Glomerular endothelial cell (primary cell): ENCODE measurements around the gene ADARB2. TPM values are rescaled to one million over a fixed set of nuclear protein-coding genes. Genes with fewer than 3 reads are reported as not detected.

Experiments
- DNase-seq: peaks from one replicate; pipeline ENCODE4 v3.0.0-alpha.2; 2011; ENCODE audit warnings: low read depth, low spot score; ENCODE audit errors: extremely low read depth
- total RNA-seq: library from RNA; depleted of rRNA; stranded (reverse); fragments of >200 nt; gene quantifications from 2 replicates; pipeline ENCODE4 v1.2.3, GENCODE V29; 2015

The ADARB2 gene
- total RNA-seq, 1 donor from 2014 or later = 0.23 TPM

DNA sequence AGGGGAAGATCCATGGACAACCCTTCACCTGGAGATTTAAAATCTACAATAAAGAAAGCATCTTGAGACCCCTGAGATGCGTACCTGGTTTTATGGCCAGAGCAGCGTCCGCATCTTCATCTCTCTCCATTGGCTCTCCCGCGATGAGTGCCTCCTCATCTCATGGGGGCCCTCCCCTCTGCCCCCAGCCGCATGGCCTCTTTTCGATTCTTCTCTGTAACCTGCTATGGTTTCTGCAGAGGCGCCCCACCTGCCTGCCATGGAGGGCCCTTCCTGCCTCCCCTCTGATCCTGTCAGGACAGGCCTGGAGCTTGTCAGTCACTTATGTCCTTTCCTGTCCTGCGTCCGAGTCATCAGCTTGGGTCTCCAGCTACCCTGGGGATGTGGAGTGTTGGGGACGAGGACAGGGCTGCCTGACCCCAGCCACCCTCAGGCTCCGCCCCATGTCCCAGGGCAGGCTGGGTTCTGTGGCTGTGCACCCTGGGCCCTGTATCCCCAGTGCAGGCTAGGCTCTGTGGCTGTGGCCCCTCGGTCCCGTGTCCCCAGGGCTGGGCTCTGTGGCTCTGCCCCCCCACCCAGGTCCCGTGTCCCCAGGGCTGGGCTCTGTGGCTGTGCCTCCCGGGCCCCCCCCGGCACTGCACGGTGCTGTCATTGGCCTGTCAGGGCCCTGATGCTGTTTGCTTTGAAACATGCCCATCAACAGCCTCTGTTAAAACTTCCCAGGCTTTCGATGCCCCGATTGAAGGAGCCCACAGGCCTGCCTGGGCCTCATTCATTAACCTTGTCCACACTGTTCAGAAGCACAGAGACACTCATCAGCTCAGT, 581.3 kb downstream of the ADARB2 start:
- DNase-seq = no peak

DNA sequence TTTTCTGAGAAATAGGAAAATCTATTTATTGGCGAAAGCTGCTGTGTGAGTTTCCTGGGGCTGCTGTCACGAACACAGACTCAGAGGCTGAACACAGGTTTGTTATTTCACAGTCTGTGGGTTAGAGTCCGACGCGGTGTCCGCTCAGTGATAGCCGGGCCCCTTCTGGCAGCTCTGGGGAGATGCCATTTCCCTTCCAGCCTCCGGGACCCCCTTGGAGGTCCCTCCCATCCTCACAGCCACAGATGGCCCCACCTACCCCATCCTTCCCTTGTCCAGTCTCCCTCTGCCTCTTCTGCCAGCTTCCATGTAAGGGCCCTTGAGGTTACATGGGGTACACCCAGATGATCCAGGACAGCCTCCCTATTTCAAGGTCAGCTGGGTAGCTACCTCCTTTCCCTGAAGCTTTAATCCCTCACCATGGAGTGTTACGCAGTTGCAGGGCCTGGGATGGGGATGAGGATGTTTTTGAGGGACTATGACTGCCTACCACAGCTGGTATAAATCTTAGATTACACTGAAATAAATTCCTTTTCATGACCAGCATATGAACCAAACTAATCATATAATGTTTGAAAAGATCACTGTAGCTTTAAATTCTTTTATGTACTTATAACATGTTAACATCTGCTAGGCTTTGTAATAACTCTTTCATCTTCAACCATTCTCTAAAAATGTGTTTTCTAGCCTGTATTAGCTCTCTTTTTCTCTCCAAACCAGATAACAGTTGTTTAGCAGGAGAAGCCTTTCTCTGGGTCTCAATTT, 582.6 kb downstream of the ADARB2 start:
- DNase-seq = no peak

DNA sequence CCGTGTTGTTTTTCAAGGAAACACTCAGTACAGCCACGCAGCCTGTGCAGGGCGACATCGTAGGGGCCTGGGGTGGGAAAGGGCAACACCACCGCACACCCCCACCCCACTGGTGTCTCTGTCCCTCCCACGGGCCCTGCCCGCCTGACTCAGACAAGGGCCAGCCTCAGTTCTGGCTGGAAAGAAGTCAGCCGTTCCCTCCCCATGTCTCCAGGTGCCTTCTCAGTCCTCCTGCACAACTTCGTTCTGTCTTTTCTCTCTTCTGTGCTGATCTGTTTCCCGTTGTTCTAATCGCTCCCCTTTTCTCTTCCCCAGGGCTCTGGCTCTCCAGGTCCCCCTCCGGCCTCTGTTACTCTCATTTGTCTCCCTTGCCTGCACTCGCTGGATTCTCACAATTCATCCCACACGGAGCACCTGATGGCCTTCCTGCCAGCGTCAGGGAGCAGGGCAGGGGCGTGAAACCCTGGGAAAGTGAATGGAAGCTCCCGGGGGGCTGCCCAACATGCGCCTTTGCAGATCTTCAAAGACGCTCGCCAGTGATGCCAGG, 583.4 kb downstream of the ADARB2 start:
- no peak for DNase-seq

DNA sequence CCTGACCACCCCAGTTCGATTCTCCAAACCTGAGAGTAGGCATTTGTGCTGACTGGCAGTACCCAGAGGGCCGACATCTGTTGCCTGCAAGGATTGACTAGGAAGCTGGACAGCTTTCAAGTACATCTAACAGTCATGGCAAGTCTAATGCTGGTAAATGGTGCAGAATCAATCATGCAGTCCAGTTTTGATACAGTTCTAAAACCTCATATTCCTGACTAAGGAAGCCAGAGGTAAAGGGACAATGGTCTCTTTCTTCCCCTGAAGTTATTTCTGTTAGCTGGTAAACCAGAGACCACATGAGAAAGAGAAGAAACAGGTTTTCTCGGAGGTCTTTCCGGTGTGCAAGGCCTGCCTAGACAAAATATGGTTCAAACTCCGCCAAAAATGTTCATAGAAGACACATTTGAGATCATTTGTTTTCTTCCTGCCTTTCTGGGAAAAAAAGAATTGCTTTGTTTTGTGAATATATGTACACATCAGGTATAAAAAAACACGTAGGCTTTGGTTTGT, 584.0 kb downstream of the ADARB2 start:
- no peak for DNase-seq

DNA sequence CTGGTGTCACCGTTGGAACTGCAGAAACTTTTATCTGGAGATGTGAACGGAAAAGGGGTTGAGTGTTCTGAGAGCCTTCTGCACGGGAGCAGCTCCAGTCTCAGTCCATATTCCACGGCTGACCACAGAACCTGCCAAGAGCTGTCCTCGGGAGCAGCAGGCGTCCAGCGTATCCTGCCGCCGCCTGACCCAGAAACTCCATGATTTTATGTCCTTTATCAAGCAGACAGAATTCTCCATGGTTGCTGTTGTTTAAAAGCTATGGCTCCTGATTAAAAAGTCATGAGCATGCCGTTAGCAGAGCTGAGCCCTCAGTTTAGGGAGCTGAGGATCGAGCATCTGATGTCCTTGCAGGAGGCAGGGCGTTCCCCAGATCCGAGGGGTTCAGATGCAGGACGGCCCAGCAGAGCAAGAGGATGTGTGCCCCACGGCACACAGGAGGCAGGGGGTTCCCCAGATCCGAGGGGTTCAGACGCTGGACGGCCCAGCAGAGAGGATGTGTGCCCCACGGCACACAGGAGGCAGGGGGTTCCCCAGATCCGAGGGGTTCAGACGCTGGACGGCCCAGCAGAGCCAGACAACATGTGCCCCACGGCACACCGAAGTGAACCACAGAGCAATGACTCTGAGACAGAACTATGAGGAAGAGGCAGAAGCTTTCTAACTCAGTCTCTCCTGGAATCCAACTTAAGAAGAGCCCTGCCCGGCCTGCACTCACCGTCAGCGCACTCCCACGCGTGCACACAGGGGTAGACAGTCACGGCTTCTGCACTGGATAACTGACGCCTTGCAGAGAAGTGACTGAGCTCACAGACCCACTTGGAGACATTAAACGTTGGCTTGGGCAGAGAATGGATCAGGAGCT, 584.7 kb downstream of the ADARB2 start:
- DNase-seq = no peak

DNA sequence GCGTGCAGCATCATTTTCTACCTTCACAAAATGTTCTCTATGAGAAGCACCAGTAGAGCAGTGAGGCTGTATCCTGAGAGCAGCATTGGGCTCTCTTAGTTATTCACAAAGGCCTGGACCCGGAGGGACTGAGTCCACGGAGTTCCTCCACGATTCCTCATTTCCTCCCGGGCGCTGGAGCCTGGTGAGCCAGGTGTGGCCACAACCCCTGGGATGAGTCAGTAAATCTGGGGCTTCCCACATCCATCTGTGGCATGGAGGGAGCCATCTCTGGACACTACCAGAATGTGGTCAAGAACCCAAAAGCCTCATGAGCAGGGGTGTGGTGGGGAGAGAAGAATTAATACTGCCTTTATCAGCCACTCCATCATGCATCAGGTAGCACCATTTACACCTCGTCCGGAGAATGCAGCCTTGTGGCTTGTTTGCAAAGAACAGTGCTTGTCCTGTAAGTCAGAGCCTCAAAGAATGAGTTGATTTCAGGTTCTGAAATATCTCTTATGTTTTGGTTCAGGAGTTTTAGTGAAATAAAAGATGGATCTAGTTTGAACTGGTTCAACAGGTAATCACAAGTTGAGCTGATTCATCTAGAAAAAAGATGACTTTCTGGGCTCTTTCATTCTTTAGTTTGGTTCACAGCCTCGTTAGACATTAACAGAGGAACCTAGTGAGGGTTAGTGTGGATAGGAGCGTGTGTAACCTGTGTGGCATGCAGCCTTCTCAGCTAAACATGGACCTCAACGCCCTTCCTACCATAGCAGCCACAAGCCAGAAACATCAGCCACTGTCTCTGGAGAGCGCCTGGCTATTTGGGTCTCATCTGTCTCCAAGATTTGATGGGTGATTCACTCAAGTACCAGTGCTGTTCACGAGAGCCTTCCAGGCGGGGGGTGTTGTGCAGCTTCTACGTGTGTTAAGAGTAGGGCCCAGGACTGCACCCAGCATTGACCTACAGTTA, 586.0 kb downstream of the ADARB2 start:
- DNase-seq = no peak

DNA sequence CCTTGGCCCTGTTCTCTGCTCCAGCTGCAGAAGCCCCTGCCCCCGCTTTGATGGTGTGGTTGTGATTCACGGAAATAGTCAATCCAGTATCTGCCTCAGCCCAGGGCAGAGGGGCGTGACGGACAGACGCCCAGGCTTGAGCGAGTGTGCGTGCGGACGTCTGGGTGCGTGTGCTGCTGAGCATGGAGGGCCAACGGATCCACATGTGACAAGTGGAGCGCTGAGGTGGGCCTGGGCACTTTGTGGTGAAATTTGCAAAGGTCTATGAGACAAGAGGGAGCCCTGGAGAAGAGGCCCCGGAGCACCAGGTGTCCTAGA, 586.7 kb downstream of the ADARB2 start:
- DNase-seq = no peak

DNA sequence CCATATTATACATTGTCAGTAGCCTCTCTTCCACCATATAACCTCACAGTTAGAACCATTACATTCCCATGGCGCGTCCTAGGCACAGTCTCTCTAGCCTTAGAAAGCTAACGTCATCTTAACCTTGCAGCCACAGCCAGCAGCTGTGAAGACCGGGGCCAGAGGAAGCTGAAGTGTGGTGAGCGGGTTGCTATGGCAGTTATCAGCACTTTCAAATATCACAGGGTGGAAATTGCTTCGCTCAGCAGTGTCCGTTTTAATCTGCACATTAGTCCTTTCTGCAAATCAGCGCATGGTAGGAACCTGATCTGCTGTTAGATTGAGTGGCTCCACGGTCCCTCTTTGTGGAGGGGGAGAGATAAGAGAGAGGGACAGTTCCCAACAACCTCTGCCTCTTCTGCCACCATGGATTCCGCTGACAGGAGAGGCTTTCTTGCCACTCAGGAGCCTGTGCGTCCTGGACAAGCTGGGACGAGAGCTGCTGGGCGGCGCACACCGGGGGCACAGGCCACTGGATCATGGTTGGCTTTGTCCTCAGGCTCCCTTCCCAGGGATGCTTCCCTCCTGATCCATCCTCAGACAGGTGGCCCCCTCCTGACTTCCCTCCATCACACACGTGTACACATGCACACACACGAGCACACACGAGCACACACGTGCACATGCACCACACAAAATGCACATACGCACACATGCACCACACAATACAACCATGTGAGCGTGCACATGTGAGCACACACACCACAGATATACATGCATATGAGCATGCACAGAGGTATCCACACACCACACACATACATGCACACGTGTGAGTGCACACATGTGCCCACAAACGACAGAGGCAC, 587.3 kb downstream of the ADARB2 start:
- no peak for DNase-seq

DNA sequence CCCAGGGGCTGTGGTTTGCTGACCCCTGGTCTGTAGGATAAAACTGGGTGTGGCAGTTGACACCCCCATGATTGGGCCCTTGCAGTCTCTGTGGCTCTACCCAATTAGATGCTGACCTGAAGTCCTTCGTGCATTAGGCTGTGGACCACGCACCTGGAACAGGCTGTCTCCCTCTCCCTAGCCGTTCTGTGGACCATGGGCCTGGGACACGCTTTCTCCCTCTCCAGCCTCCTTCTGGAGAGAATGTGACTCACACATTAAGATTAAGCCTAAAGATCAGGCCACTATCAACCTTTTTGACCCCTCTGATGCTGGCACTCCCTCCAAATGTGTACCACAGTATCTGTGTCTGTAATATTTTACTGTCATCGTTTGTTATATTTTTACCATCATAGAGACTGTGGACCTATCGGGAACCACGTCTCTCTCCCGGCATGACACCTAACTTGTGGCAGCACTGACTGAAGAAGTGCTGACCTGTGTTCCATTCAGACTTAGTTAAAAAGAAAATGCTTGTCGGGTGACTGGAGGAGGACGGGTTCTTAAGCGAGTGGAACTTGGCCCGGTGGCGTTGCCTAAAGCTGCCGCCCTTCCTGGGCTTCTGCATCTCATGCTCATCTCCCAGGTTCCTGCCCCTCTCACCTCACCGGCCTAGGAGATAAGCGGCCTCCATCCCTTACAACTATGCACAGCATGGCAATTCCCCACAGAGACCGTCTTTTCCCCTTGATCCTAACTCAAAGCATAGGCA, 588.3 kb downstream of the ADARB2 start:
- DNase-seq = no peak

DNA sequence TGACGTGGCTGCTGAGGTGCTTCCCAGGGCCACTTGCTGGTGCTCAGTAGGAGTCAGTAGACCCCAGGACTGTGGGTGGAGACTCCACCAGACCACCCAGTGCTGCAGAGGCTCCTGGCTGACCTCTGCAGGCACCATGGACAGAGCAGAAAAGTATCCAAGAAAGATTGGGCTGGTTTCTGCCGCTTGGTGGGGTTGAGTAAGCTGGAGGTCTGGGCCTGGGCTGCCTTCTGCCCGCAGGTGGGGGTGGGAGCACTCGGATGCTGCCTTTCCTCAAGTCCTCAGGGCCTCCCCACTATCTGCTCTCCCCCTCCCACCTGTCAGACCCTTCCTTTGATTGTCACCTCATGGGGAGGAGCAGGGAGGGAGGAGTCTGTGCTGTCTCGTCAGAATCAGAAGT, 589.5 kb downstream of the ADARB2 start:
- no peak for DNase-seq

DNA sequence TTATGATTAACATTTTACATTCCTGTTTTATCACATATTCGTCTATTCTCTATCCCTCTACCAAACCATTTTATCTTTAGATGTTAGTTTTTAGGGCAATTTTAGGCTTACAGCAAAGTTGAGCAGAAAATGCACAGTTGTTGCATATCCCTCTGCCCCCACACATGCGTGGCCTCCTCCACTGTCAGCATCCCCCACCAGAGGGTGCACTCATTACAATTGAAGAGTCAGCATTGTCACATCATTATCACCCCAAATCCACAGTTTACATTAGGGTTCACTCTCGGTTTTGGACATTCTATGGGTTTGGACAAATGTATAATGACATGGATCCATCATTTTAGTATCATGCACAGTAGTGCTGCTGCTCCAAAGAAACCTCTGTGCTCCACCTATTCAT, 594.7 kb downstream of the ADARB2 start:
- DNase-seq = no peak

DNA sequence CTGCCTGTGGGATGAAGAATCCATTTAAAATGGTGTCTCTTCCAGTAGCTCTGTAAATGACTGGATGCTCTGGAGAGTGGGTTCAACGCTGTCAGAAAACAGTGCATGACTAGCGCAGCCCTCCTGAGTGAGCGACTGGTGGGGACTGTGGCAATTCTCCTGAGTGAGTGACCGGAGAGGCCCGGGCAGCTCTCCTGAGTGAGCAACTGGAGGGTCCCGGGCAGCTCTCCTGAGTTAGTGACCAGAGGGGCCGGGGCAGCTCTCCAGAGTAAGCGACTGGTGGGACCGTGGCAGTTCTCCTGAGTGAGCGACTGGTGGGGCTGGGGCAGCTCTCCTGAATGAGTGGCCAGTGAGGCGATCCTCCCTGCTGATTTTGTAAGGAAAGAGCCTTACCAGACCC, 595.6 kb downstream of the ADARB2 start:
- DNase-seq = no peak

DNA sequence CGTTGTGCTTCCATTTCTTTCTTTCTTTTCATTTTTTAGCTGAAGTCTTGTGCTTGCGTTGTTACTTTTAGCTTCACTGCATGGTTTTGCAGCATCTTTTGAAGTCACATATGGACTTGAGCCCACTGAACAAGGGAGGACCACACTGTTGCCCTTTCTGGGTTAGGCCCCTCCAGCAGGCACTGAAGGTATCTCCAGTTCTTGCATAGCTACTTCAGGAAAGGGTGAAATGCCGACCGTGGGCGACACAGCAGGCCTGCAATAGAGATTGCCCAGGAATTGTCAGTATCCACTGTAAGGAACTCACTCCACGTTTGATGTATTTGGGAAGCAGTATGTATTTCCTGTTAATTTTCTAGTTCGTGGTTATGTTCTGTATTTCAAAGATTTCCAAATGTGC, 596.1 kb downstream of the ADARB2 start:
- no peak for DNase-seq

DNA sequence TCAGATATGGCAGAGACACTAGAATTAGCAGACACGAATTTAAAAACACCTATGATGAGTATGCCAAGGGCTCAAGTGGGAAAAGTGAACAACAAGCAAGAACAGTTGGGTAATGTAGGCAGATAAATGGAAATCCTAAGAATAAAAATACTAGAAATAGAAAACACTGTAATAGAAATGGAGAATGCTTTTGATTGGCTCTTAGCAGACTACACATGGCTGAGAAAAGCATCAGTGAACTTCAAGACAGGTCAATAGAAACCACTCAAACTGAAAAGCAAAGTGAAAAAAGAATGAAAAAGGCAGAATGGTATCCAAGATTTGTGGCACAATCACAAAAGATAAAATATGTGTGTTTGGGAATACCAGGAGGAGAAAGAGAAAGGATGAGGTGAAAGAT, 598.8 kb downstream of the ADARB2 start:
- DNase-seq = no peak

DNA sequence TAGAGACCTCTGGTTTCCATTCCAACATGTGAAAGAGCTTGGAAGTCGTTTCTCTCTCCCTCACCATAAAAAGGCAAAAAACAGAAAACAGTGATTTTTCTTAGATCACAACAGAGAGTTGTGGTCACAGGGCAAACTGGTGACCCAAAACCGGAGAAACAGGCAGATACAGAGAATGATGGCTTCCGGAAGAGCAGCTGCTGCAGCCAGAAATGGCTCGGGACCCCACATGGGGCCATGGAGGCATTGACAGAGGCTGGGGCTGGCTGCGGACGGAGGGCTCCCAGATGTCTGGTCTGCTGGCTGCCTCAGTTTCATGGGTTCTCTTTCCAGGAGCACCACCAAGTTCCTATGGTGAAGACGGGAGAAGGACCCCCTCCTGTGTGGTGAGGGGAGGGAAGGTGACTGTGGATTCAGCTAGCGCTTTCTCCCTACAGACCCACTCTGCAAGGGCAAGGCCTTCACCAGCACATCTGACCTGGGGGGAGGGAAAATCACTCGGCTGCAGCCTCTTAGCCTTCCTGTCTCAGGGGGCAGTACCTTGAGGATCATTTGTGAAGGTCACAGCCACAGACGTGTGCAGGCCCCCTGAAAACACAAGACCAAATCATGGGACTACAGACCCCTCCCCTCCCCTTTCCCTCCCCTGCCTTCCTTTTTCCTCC, 599.7 kb downstream of the ADARB2 start:
- no peak for DNase-seq

DNA sequence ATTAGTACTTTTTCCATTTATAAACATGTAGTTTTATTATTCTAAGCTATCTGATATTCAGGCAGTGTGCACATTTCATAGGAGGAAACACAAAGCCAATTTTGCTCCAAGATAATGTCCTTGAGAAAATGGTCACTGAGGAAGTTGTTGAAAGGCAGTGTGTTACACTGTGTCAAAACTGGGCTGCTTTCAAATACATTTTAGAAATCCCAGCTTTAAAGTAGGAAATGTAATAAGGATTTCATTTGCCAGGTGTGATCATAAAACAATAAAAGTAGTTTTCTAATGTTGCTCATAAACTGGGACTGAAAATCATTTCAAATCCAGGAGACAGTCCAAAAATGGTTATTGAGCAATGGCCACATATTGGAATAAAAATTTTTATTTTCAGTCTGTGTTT, 601.1 kb downstream of the ADARB2 start:
- no peak for DNase-seq

DNA sequence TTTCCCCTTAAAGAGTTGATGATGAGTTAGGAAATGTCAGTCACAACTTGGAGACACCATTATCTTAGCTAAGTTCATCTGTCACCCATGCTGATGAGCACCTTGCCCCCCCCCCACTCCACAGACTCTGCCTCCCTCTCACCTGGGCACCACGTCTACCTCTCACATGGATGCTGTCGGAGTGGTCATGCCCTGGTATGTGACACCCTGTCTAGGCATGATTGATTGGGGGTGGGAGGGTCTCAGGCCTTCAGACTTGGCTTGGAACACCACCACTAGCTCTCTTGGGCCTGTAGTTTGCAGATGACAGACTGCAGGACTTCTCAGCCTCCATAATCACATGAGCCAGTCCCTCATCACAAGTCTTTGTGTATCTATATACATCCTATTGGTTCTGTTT, 603.2 kb downstream of the ADARB2 start:
- DNase-seq = no peak
